Measurements from ENCODE around the gene GSTCD.

GRCh38 chr4:105780176-105780575 lies 71.6 kb downstream of the GSTCD start:
- TF ChIP-seq SMAD3 (CRISPR knock-in tag; conservative IDR thresholded peaks at IDR 0.05) (no peak), FOXJ2 (tag; IDR thresholded peaks at IDR 0.05) (no peak), CBFB (CRISPR knock-in tag; IDR thresholded peaks at IDR 0.05) (no peak), AFF4 (CRISPR knock-in tag; IDR thresholded peaks at IDR 0.05) (no peak)
